ENCODE measurements around the gene DHX8.

- no peak for TF ChIP-seq CTCF (conservative IDR thresholded peaks at IDR 0.05; ENCODE audit: low read depth, low read length)
- no peak for TF ChIP-seq EZH2 (IDR thresholded peaks at IDR 0.05; ENCODE audit: borderline replicate concordance, low read depth, low read length, poor library complexity, severe bottlenecking)
These were observed 6.8 kb downstream of the DHX8 start for GRCh38 chr17:43490621-43491020.

Data from A673 (cell line).